NCI-H2196 (cell line): ENCODE data around the gene PRDX3.

Experiments
- DNase-seq: peaks from one replicate; lab custom pipeline; 2025; ENCODE audit not compliant: unreplicated experiment; lab: John Stamatoyannopoulos, UW

PRDX3 gene

DNA sequence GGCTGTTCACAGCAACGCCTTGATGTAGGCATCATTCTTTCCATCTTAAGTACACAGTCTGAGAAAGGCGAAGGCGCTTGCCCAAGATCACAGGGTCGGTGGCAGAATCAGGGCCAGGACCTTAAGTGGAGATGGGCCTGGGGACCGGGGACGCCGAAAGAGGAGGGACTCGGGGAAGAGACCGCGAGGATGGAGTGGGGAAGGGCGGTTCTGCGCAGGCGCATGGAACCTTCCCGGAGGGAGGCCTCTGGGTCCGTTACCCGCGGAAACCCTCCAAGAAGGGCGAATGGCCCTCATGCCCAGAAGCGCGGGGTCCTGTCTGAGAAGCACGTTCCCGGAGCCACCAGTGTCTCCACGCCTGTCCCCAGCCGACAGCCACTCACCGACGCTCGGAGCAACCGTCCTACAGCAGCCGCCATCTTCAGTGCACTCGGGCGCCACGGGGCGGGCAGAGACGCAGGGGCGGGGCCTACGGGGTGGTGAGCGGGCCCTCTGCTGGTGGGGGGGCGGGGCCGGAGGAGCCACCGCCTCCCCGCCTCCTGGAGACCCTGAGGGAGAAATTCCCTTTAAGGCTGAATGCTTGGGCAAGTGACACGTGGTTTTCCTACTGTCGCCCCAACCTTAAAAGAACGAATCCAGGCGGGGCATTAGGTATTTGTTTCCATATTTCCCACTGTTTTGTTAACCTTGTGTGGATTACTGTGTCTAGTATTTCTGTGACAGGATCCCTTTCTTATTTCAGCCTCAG, at the start of gene PRDX3:
PRDX3 (minus strand) TSS at position 441 of the 748 bp plus-strand sequence; CDS start at position 419, 22 bp downstream.
- peak; percentile 74 for DNase-seq

DNA sequence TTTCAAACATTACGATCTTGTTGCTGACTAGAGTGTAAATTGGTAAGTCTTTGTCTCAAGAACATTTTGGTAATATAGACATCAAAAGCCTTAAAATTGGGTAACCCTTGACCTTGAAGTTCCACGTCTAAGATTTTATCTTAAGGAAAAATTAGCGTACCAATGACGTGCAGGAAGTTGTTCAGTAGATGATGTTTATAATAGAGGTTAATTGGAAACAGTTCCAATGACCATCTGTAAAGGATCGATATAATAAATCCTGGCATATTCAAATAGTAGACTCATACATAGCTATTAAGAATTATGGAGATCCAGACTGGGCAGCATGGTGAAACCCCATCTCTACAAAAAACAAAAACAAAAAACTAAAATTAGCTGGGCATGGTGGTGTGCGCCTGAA, 49.2 kb upstream of the PRDX3 start:
- no peak for DNase-seq

DNA sequence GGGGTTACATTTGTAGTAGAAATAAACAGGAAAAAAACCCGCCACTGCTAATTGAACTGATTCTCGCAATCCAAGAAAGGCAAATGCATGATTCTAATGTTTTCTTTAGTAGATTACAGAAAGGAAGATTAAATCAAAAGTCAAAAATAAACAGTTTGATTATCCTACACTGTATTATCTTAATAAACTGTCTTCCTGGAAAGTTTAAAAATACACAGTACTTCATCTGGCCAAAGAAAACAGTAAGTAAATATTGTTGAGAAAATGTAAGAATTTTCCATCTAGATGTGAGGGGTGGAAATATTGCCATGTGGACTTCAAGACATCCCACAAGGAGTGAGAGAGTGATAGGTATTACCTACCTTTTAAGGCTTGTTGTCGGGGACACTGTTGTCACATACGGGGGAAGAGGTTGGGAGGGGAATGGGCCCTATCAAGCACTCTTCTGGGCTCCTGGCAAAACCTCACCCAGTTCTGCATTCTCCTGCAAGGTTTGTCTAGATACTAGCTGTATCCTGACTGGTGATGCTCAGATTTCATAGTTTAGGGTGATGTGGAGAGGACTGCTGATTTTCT, 46.6 kb upstream of the PRDX3 start:
- no peak for DNase-seq

- DNase-seq: no peak
Measured at GRCh38 chr10:119222966-119223386, 44.4 kb upstream of the PRDX3 start.

- DNase-seq: no peak
Measured at GRCh38 chr10:119222537-119222936, 43.9 kb upstream of the PRDX3 start.

DNA sequence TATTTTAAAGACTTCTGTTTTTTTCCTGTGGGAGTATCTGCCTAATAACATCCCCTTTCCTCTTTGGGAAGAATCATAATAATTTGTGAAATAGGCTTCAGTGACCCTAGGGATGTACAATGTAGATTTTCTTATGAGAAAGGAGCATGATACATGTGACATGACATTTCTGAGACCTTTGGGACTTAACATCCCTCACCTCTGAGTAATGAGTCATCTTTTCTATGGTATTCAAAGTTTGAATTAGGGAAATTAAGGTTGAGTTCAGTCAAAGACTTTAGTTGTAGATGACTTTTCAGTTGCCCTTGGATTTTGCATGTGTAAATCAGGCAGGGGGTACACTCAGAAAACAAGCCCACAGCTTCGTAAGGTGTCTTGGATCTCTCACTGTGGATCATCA, 43.1 kb upstream of the PRDX3 start:
- no peak for DNase-seq

DNA sequence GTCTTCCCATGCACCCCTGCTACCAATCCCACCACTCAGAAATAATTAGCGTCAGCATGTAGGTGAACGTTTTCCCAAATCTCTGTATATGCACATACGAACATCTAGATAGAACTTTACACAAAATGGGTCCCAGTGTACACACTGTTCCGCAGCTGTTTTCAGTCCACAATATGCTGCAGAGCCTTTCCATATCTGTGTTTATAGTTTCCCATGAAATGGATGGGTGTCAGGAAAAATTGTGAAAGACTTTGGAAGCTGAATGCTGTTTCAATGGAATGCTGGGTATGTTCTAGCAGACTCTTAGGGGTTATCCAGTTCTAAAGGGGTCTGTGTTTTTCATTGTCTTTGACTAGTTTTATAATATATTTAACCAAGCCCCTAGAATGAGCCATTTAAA, 42.6 kb upstream of the PRDX3 start:
- no peak for DNase-seq

- no peak for DNase-seq
Measured at GRCh38 chr10:119219871-119220270, 41.3 kb upstream of the PRDX3 start.

DNA sequence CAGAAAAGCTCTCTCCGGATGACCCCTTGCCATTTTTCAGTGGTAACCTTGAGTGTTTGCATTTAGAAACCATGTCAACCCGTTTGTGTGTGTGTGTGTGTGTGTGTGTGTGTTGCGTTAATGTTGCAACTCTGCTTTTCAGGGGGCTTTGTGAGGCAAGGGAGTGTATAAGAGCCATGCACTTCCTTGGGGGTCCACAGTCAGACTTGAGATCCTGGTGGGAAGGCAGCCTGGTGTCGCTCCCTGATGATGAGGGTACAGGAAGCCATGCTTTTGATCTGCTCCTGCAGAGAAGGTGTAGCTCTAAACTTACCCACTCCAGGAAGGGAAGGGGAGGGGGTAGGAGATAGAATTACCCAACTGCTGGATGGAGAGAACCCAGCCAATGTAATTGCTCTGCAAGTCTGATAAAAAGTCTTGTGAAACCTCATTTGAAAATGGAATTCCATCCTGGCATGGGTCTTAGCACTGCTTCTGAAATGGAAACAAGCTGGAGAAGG, 39.4 kb upstream of the PRDX3 start:
- no peak for DNase-seq

DNA sequence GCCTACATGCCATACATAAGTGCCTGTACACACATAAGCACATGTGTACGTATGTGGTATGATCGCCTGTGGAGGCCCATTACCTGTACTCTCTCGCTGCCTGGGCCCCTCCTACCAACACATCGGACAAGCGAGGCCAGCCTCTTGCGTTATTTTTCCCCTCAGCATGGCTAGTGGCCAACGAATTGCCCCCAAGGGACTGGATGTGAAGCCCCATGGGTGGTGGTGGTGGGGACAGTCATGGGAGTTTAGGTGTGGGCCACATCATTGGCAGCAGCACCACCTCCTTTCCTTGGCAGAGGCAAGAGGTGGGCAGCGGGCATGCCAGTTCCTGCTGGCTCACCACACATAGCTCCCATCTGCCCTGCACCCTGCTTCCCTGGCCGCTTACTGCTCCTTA, 38.8 kb upstream of the PRDX3 start:
- DNase-seq: no peak

GRCh38 chr10:119216127-119216526, 37.5 kb upstream of the PRDX3 start:
- no peak for DNase-seq

GRCh38 chr10:119215371-119215770, 36.8 kb upstream of the PRDX3 start:
- DNase-seq: no peak

DNA sequence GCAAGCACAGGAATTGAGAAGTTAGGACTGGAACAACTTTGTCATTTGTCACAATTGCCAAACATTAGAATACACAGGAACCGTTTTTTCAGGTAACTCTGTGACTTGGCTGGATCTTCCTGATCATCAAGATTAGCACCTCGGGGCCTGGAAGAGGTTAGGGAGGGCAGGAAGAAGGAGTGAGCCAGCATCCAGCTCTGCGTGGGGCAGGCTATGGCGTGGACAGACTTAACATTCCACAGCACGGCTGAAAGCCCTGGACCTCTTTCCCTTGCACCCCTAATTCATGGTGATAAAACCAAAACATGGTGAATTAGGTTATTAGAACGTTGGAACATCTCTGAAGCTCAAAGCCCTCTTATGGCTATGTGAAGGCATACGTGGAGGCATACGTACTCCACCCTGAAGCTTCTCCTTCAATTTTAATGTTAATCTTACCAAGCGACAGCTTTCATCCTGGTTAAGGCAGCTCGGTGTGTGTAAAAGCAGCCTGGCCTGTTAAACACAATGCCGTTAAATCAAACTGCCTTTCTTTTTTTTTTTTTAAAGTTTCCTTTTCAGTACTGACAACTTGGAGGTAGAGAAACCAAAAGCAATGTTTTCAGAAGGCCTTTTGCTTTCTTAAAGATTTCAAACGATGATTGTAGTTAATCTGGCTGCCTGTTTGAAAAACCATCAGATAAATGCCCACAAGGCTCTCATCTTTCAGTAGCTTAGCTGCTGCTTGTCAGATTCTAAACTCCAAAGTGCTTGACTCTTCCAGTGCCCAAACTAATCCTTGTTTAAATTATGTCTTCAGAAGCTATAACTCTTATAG, 33.2 kb upstream of the PRDX3 start:
- no peak for DNase-seq

DNA sequence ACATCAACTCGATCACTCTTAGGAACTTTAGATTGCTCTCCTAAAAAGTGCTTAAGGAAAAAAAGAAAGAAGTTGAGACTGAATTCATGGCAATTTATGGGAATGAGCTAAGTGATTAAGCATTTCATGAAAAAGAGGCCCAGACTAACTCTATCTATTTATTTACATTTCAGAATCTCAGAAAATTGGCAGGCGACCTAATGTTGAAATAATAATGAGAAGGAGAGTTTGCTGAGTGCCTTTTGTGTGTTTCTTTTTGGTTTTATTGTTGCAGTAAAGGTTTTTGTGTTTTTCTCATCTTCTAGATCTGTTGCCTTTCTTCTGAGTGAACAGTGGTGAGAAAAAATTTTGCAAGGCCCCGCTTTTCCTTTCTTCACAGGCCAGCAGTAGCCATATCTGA, 32.6 kb upstream of the PRDX3 start:
- no peak for DNase-seq

GRCh38 chr10:119210633-119211032, 32.0 kb upstream of the PRDX3 start:
- no peak for DNase-seq

GRCh38 chr10:119209736-119210355, 31.2 kb upstream of the PRDX3 start:
- DNase-seq: no peak

DNA sequence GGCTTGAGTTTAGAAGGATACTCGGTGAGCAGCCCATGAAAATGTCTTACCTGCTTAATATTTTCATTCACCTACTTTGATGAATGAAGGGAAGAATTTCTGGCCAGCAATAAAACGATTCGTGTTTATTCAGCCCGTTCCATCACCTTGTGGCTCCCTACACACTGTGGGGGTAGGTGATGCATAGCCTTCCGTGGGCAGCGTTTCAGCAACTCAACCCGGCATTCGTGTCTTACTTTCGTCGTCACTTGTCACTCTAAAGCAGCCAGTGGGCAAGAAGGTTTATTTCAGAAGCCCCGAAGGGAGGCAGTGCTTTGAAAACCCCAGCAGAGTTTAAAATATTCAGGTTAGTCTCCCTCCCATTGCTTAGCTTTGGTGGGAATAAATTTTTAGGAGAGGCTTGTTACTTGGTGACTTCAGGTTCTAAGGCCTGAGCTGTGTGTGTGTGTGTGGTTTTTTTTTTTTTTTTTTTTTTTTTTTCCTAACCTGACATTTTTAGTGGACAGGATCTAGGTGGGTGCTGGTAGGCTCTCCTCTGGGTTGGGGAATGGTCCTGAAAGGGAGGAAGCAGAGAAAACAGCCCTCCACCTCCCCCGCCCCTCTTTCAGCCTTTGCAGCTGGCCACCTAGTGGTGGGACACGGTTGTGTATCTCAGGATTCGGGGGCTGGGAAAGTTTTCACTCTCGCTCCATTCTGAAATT, 30.6 kb upstream of the PRDX3 start:
- DNase-seq: peak; percentile 32

- DNase-seq: no peak
Measured at GRCh38 chr10:119208553-119208940, 29.9 kb upstream of the PRDX3 start.

DNA sequence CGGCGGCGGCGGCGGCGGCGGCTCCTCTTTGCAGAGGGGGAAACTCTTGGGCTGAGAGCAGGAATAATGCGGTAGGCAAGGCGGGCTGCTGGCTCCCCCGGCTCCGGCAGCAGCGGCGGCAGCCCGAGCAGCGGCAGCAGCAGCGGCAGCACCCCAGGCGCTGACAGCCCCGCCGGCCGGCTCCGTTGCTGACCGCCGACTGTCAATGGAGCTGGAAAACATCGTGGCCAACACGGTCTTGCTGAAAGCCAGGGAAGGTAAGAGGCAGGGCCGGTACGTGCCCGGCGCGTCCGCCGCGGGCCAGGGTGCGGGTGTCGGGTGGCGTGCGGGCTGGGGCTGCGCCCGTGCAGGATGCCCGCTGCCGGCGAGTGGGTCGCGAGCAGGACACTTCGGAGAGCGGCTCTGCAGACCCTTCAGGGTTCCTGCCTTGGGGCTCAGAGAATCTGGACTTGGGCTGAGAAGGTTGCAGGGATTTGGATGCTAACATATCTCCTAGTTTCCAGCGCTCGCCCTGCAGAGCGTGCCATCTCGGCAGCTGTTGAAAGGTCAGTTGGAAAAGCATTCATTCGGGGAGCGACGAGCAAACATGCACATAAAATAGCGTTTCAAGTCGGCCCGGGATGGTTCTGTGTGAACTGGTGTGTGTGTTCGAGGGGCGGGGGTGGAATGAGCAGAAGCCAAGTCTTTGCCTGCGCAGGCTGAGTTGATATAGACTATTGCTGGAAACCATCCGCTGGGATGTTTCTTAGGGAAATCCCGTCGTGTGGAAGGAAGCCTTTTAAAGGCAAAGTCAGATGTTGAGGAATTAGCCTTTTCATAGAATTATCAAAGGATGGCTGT, 29.3 kb upstream of the PRDX3 start:
- DNase-seq: no peak

- DNase-seq: peak; percentile 79
Measured at GRCh38 chr10:119207366-119207666, 28.7 kb upstream of the PRDX3 start, which contains the start of gene GRK5. Gene GRK5, plus strand, starts transcription at chr10:119207571. Its CDS starts 347 bp downstream, at chr10:119207918.
